Fibroblast of lung (primary cell): Measurements from ENCODE around the gene KIF25. TPM values are rescaled to one million over a fixed set of nuclear protein-coding genes. Genes with fewer than 3 reads are reported as not detected.

ENCODE experiments used
- DNase-seq, 2 donors: peaks; one replicate each; pipeline versions ENCODE4 v3.0.0 to v3.0.0-alpha.2; 2010; ENCODE audit warnings: low read depth in 2 of 2
- H2AFZ ChIP-seq: 2 replicates; pipeline ENCODE4 v1.5.1; 2012; ENCODE audit warnings: low read length, control low read depth, inconsistent platforms
- H3K27ac ChIP-seq: 2 replicates; pipeline ENCODE4 v1.5.1; 2011; ENCODE audit warnings: low read length, control low read depth; ENCODE audit not compliant: insufficient read depth
- H3K27me3 ChIP-seq: 2 replicates; pipeline ENCODE4 v1.5.1; 2011; ENCODE audit warnings: mild to moderate bottlenecking, low read length; ENCODE audit not compliant: control insufficient read depth, insufficient read depth
- H3K36me3 ChIP-seq: 2 replicates; pipeline ENCODE4 v1.5.1; 2011; ENCODE audit warnings: low read length; ENCODE audit not compliant: control insufficient read depth, insufficient read depth
- H3K4me1 ChIP-seq: 2 replicates; pipeline ENCODE4 v1.5.1; 2011; ENCODE audit warnings: low read length; ENCODE audit not compliant: control insufficient read depth, insufficient read depth; ENCODE audit errors: extremely low read depth
- H3K4me2 ChIP-seq: 2 replicates; pipeline ENCODE4 v1.5.1; 2011; ENCODE audit warnings: low read length, control low read depth; ENCODE audit not compliant: insufficient read depth; ENCODE audit errors: extremely low read depth
- H3K4me3 ChIP-seq, 4 experiments: fragments of 200-600 bp in 1 of 4; sonication (generic) in 1 of 4; replicated peaks in 1 of 4; 2 replicates each; pipeline ENCODE4 v1.5.1; 2011 to 2016; ENCODE audit warnings: low read length in 4 of 4, low read depth in 3 of 4, mild to moderate bottlenecking in 3 of 4, control low read depth in 2 of 4, inconsistent platforms in 1 of 4, mixed read lengths in 1 of 4; ENCODE audit not compliant: insufficient read depth in 1 of 4; ENCODE audit errors: control extremely low read depth in 1 of 4
- H3K79me2 ChIP-seq: 2 replicates; pipeline ENCODE4 v1.5.1; 2012; ENCODE audit warnings: mild to moderate bottlenecking, low read length, inconsistent platforms; ENCODE audit not compliant: control insufficient read depth, insufficient read depth
- H3K9ac ChIP-seq: 2 replicates; pipeline ENCODE4 v1.5.1; 2011; ENCODE audit warnings: mild to moderate bottlenecking, low read length, control low read depth; ENCODE audit not compliant: insufficient read depth
- H3K9me3 ChIP-seq: 2 replicates; pipeline ENCODE4 v1.5.1; 2012; ENCODE audit warnings: low read depth, low read length; ENCODE audit not compliant: control insufficient read depth, insufficient read depth
- H4K20me1 ChIP-seq: 2 replicates; pipeline ENCODE4 v1.5.1; 2011; ENCODE audit warnings: low read length; ENCODE audit not compliant: control insufficient read depth, insufficient read depth; ENCODE audit errors: extremely low read depth
- EZH2 ChIP-seq: IDR thresholded peaks from 2 replicates; pipeline ENCODE4 v1.5.1; 2012; ENCODE audit warnings: low read length, control low read depth, mild to moderate bottlenecking; ENCODE audit errors: missing control alignments
- polyA plus RNA-seq, 2 donors: library from polyadenylated mRNA; depleted of rRNA in 1 of 2; stranded (reverse) in 1 of 2; unstranded in 1 of 2; fragments of >200 nt; gene quantifications; 2 replicates each; pipeline ENCODE4 v1.2.1, GENCODE V29; 2011 to 2012; ENCODE audit warnings: missing spikeins in 1 of 2
- total RNA-seq: library from RNA; depleted of rRNA; stranded (reverse); fragments of >200 nt; gene quantifications from 2 replicates; pipeline ENCODE4 v1.2.1, GENCODE V29; 2014
- TF ChIP-seq, protein P1 (sequence below), 2 donors: IDR thresholded peaks in 1 of 2; conservative IDR thresholded peaks in 1 of 2; 1 replicate in 1 of 2; 2 replicates in 1 of 2; pipeline ENCODE4 v1.5.1; 2011 to 2012; ENCODE audit warnings: low read length in 2 of 2, control low read depth in 1 of 2, inconsistent platforms in 1 of 2, low read depth in 1 of 2, mild to moderate bottlenecking in 1 of 2

The KIF25 gene
- total and polyA plus RNA-seq, 2 donors (not counting 1 experiment from before 2014, with no cell fraction given) = 0.33 TPM; not detected in 1

DNA sequence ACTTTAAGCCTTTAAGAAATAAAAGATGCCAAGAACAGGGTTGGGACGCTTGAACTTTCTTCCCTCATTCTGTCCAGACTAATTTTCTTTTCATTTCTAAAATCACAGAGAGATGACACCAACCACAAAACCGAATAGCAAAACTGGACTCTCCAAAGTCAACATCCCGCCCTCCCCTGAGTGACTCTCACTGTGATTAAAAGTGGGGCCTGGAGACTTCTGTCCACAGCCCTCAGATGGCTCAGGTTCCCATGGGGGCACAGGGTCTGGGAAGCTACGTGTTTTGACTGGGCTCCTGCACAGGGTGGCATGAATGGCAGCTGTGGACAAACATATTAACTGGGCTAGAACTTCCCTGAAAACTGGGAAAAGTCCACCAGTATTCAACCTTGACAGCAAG, 75.3 kb downstream of the KIF25 start:
- DNase-seq = no peak
- H3K4me2 ChIP-seq = no peak overlapping the region

DNA sequence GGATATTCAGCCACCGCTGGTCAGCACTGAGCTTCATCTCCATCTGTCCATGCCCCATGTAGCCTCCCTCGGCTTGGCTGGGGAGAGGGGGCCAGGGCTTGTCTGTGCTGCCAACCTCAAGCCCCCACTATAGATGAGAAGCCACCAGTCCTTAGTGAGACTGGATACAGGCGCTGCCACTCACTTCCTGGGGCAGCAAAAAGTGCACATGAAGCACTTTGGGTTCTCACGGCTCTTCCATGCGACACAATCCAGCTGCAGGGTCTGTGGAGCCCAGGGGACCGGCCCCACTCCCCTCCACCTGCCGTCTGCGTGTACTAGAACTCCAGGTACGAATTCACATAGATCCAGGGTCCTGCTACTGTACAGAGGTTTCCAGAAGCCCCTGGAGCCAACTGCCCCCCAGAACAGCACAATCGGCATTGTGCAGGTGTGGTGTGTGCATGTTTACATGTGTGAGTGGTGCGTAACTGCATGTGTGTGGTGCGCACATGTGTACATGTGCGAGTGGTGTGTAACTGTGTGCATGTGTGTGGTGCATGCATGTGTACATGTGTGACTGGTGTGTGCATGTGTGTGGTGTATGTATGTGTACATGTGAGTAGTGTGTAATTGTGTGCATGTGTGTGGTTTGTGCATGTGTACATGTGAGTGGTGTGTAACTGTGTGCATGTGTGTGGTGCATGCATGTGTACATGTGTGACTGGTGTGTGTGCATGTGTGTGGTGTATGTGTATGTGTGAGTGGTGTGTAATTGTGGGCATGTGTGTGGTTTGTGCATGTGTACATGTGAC, 76.7 kb downstream of the KIF25 start:
- Histone ChIP-seq H3K4me3 (no peak overlapping the region), H3K9ac (no peak overlapping the region), H3K79me2 (no peaks in the 10 kb centered on the region), H3K36me3 (no peaks in the 10 kb centered on the region), H3K4me1 (no peaks in the 10 kb centered on the region), H4K20me1 (no peaks in the 10 kb centered on the region), H3K9me3 (peaks cover 6% of the 10 kb centered on the region), H3K27ac (no peak overlapping the region), H3K4me2 (no peak overlapping the region), H2AFZ (no peak overlapping the region), H3K27me3 (no peaks in the 10 kb centered on the region)
- TF ChIP-seq, protein P1, sequence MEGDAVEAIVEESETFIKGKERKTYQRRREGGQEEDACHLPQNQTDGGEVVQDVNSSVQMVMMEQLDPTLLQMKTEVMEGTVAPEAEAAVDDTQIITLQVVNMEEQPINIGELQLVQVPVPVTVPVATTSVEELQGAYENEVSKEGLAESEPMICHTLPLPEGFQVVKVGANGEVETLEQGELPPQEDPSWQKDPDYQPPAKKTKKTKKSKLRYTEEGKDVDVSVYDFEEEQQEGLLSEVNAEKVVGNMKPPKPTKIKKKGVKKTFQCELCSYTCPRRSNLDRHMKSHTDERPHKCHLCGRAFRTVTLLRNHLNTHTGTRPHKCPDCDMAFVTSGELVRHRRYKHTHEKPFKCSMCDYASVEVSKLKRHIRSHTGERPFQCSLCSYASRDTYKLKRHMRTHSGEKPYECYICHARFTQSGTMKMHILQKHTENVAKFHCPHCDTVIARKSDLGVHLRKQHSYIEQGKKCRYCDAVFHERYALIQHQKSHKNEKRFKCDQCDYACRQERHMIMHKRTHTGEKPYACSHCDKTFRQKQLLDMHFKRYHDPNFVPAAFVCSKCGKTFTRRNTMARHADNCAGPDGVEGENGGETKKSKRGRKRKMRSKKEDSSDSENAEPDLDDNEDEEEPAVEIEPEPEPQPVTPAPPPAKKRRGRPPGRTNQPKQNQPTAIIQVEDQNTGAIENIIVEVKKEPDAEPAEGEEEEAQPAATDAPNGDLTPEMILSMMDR (conservative IDR thresholded peaks at IDR 0.05 in 1 of 2, IDR thresholded peaks at IDR 0.05 in 1 of 2; ENCODE audit: low read depth in 1 of 2, low read length in 2 of 2) = no peak
- DNase-seq = no peak

More for the DNA sequence above, 75.3 kb downstream of the KIF25 start:
- H3K27me3 ChIP-seq = no peaks in the 10 kb centered on the region
- TF ChIP-seq, protein P1 (conservative IDR thresholded peaks at IDR 0.05 in 1 of 2, IDR thresholded peaks at IDR 0.05 in 1 of 2; ENCODE audit: low read depth in 1 of 2, low read length in 2 of 2) = no peak
- no peak for TF ChIP-seq EZH2
- H3K27ac ChIP-seq = no peak overlapping the region
- no peak overlapping the region for H3K9ac ChIP-seq
- H3K9me3 ChIP-seq = peaks cover 6% of the 10 kb centered on the region
- H3K4me3 ChIP-seq = no peak overlapping the region
- H4K20me1 ChIP-seq = no peaks in the 10 kb centered on the region
- H3K4me1 ChIP-seq = no peaks in the 10 kb centered on the region
- H2AFZ ChIP-seq = no peak overlapping the region
- no peaks in the 10 kb centered on the region for H3K36me3 ChIP-seq
- H3K79me2 ChIP-seq = no peaks in the 10 kb centered on the region

DNA sequence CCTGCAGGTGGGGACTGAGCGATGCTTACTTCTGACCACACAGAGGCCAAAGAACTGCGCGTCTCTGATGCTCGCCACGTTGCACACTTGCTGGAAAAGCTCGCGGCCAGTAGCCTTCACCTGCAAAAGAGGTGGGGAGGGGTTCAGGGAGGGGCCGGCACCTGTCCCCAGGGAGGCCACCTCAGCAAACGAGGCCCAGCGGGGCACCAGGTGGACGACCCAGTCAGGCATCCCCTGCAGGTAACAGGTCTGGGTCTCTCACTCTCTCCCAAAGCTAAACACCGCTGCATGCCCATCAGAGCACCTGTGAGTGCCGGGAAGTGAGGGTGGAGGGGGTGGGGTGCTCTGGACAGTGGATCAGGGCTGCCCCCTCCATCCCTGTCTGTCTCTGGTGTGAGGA, 77.7 kb downstream of the KIF25 start:
- Histone ChIP-seq H3K79me2 (no peaks in the 10 kb centered on the region), H3K9me3 (peaks cover 6% of the 10 kb centered on the region), H3K27me3 (no peaks in the 10 kb centered on the region), H3K4me3 (no peak overlapping the region), H2AFZ (no peak overlapping the region), H3K9ac (no peak overlapping the region), H3K36me3 (no peaks in the 10 kb centered on the region), H3K4me2 (no peak overlapping the region), H3K27ac (no peak overlapping the region), H4K20me1 (no peaks in the 10 kb centered on the region), H3K4me1 (no peaks in the 10 kb centered on the region)
- no peak for TF ChIP-seq EZH2
- DNase-seq = no peak
